ENCODE results near the gene ELP5. TPM values are rescaled to one million over a fixed set of nuclear protein-coding genes. Genes with fewer than 3 reads are reported as not detected.

The ELP5 gene
- total RNA-seq, 2 donors from 2014 or later, result 28.1 to 70.7 TPM

- no peak for DNase-seq (ENCODE audit: low spot score)
- Histone ChIP-seq H3K27me3 (no peaks in the 10 kb centered on the region), H3K27ac (no peak overlapping the region), H3K9me3 (no peaks in the 10 kb centered on the region), H3K4me1 (peaks cover 0 to 38% of the 10 kb centered on the region in 2 donors), H3K4me3 (no peak overlapping the region), H3K36me3 (peaks cover 46% of the 10 kb centered on the region)
- no peak for TF ChIP-seq CTCF (IDR thresholded peaks at IDR 0.05)
These were observed 19.9 kb upstream of the ELP5 start for GRCh38 chr17:7232114-7232513.

GRCh38 chr17:7233701-7234082, 18.3 kb upstream of the ELP5 start:
- no peak for DNase-seq (ENCODE audit: low spot score)
- peaks cover 32% of the 10 kb centered on the region for H3K36me3 ChIP-seq
- no peaks in the 10 kb centered on the region for H3K27me3 ChIP-seq
- H3K9me3 ChIP-seq, result no peaks in the 10 kb centered on the region
- no peak for TF ChIP-seq CTCF (IDR thresholded peaks at IDR 0.05)
- peak overlapping the region; percentile 91 to 95 for H3K27ac ChIP-seq
- H3K4me3 ChIP-seq, result peak overlapping the region; percentile 92 to 93
- peaks cover 0 to 44% of the 10 kb centered on the region in 2 donors for H3K4me1 ChIP-seq

- peak; percentile 96 for DNase-seq (ENCODE audit: low spot score)
- H3K4me3 ChIP-seq, result peak within 1 kb of the TSS; percentile 92 to 93
- peak in 1 of 2 donors; percentile 7 for TF ChIP-seq CTCF (IDR thresholded peaks at IDR 0.05)
- peaks cover 25% of the 10 kb centered on the region for H3K36me3 ChIP-seq
- no peaks in the 10 kb centered on the region for H3K9me3 ChIP-seq
- H3K27me3 ChIP-seq, result no peaks in the 10 kb centered on the region
- H3K4me1 ChIP-seq, result peaks cover 0 to 44% of the 10 kb centered on the region in 2 donors
- H3K27ac ChIP-seq, result peak within 1 kb of the TSS; percentile 91 to 95
These were observed 17.7 kb upstream of the ELP5 start, which contains the start of gene DVL2 for GRCh38 chr17:7234083-7234951. Gene DVL2, minus strand, starts transcription at chr17:7234517. Its CDS starts 255 bp downstream, at chr17:7234262.

GRCh38 chr17:7235693-7236665, 16.0 kb upstream of the ELP5 start:
- Histone ChIP-seq H3K4me3 (no peak overlapping the region), H3K27ac (no peak overlapping the region), H3K36me3 (peaks cover 25% of the 10 kb centered on the region), H3K9me3 (no peaks in the 10 kb centered on the region), H3K4me1 (peaks cover 0 to 57% of the 10 kb centered on the region in 2 donors), H3K27me3 (no peaks in the 10 kb centered on the region)
- DNase-seq (ENCODE audit: low spot score), result no peak
- no peak for TF ChIP-seq CTCF (IDR thresholded peaks at IDR 0.05)

GRCh38 chr17:7236808-7237207, 15.2 kb upstream of the ELP5 start:
- Histone ChIP-seq H3K4me1 (peaks cover 0 to 63% of the 10 kb centered on the region in 2 donors), H3K27ac (peak overlapping the region in 1 of 2 donors; percentile 93), H3K4me3 (no peak overlapping the region), H3K27me3 (no peaks in the 10 kb centered on the region), H3K9me3 (no peaks in the 10 kb centered on the region), H3K36me3 (peaks cover 26% of the 10 kb centered on the region)
- no peak for TF ChIP-seq CTCF (IDR thresholded peaks at IDR 0.05)
- DNase-seq (ENCODE audit: low spot score), result no peak

All from right atrium auricular region (tissue), 2 donors.